Tibial nerve (tissue), 4 donors: Measurements from ENCODE around the gene TMEM129.

Experiments used
- CTCF ChIP-seq, 5 experiments: fragments of 200-600 bp in 3 of 5; fragments of 450-650 bp in 2 of 5; sonication (generic) in 3 of 5; IDR thresholded peaks; one replicate each; pipeline ENCODE4 v1.5.1; 2016 to 2019; ENCODE audit warnings: antibody characterized with exemption in 5 of 5, mild to moderate bottlenecking in 3 of 5, moderate library complexity in 2 of 5
- EP300 ChIP-seq, 2 donors: sonication (generic); formaldehyde crosslinking; IDR thresholded peaks; one replicate each; pipeline ENCODE4 v1.6.1; 2017; ENCODE audit warnings: antibody characterized with exemption in 2 of 2, mild to moderate bottlenecking in 1 of 2
- POLR2A ChIP-seq, 2 donors: fragments of 450-650 bp; IDR thresholded peaks; one replicate each; pipeline ENCODE4 v1.6.1; 2017; ENCODE audit warnings: antibody characterized with exemption in 2 of 2, mild to moderate bottlenecking in 2 of 2, moderate library complexity in 2 of 2

GRCh38 chr4:1744552-1744951 is 23.4 kb upstream of the TMEM129 start:
- TF ChIP-seq EP300 (IDR thresholded peaks at IDR 0.05) (no peak), CTCF (IDR thresholded peaks at IDR 0.05) (no peak), POLR2A (IDR thresholded peaks at IDR 0.05) (no peak)
